GM12872 (cell line): ENCODE data around the gene FAM20A.

Experiments used
- CTCF ChIP-seq: IDR thresholded peaks from 3 replicates; pipeline ENCODE4 v1.5.1; 2011; ENCODE audit warnings: low read depth, mild to moderate bottlenecking, low read length, moderate library complexity; ENCODE audit not compliant: insufficient read depth

The FAM20A gene

DNA sequence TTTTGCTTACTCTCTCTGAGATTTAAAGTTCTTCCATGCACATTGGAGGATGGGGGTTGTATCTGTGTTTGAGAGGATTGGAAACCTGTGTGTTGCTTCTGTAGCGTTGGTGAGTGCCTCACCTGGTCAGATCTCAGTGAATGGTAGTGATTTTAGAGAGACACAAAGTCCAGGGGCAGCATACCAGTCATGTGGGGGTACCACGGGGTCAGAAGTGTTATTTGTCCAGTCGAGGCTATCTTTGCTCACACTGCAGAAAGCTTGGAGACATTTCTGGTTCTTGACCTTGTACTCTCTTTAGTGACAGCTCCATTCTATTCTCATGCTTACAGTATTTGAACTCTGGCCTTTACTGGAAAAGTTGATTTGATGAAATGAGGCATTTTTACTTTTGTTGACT, 65.2 kb downstream of the FAM20A start:
- no peak for TF ChIP-seq CTCF

- TF ChIP-seq CTCF = no peak
These were observed 66.5 kb downstream of the FAM20A start for GRCh38 chr17:68534695-68535088.

DNA sequence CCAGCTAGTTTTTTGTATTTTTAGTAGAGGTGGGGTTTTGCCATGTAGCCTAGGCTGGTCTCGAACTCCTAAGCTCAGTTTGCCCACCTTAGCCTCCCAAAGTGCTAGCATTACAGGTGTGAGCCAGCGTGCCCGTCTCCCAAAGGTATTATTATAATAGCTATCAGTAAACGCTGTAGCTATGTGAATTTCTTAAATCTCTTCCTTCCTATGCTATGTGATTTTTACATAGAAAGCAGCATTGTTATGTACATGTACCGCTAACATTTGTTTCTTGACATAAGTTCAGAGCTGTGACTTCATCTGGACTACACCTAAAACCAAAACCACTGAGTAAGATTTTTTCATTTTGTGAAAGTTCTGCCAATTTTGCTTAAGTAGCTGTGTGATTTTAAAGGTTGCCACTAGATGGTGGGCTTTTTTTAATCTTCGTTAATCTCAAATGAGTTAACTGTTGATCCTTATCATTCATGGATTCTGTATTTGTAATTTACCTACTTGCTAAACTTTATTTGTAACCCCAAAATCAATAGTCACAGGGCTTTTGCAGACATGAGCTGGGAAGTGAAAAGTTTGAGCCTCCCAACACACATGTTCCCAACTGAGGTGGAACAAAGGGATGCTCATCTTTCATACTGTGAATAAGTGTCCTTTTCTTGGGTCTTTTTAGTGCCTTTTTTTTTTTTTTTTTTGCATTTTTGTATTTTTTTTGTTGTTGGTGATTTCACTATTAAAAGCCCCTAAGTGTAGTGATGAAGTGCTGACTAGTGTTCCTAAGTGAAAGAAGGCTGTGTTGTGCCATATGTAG, 67.1 kb downstream of the FAM20A start:
- peak; percentile 37; the same call in 1 of the 3 replicates for TF ChIP-seq CTCF

GRCh38 chr17:68532826-68533225, 68.3 kb downstream of the FAM20A start:
- TF ChIP-seq CTCF = no peak

GRCh38 chr17:68531252-68531651, 69.9 kb downstream of the FAM20A start:
- TF ChIP-seq CTCF = no peak

DNA sequence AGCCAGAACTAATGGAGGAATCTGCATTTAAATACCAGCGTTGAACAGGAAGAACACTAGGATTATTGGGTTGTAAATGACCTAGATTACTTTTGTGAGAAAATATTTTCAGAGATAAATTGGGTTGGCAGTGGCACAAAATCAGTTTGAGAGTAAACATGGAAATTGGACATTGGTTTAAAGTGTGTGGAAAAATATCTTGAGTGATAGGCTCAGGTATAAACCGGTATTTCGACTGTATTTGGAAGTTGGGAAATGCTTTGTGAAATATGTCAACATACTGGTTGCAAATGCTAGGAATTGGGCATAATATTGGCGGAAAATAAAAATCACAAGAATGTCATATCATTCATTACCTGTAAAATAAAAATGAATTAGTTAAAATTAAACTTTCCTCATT, 73.9 kb downstream of the FAM20A start:
- no peak for TF ChIP-seq CTCF

DNA sequence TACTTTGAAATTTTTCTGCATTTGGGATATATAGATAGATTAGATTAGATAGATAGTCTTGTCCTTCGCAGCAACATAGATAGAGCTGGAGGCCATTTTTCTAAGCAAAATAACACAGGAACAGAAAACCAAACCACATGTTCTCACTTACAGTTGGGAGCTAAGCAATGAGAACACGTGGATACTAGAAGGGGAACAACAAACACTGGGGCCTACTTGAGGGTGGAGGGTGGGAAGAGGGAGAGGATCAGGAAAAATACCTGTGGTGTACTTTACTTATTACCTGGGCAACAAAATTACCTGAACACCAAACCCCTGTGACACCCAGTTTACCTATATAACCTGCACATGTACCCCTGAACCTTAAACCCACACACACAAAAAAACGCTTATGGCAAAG, 74.6 kb downstream of the FAM20A start:
- no peak for TF ChIP-seq CTCF
